ENCODE results near the gene COL23A1.

The COL23A1 gene

DNA sequence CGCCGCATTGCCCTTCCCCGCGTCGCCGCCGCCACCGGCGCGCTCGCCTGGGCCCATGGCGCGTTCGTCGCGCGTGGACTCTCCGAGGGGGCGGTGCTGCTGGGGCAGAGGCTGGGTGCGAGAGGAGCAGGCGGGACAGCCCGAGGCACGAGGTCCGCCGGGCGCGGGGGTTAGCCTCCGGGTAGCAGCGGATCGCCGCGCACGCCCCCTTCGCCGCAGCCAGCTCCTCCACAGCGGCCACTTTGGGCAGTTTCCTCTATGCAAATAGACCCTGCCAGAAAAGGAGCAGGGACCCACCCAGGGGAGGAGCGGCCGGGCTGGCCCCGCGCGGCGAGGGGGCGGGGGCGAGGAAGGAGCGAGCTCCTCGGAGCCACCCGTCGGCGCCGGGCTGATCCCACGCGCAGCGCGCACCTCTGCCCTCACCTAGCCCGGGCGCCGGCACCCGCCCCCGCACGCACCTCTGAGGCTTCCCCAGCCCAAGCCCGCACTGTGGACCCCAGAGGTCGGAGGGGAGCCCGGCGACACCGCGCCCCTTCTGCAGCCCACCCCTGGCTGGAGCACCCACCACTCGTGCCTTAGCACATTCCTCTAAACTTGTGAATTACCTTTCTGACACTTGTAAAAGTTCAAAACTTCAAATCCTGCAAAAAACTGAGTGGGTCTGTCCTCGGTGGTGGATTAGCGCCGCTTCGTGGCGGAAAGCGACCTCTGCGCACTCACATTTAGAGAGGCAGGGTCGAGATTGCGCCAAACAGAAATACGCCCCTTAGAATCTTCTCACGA, at the start of gene COL23A1:
Gene COL23A1 (minus strand): TSS at position 253 of the 783 bp plus-strand sequence.
- Histone ChIP-seq H3K4me1 (ENCODE audit: low read length) (no peaks in the 10 kb centered on the region), H3K79me2 (ENCODE audit: low read length) (no peaks in the 10 kb centered on the region), H4K20me1 (ENCODE audit: insufficient read depth, low read length) (no peaks in the 10 kb centered on the region), H3K9me2 (replicated peaks; ENCODE audit: insufficient read depth, low read length) (no peaks in the 10 kb centered on the region), H2AFZ (ENCODE audit: low read length) (no peak within 1 kb of the TSS), H3K27me3 (replicated peaks; ENCODE audit: insufficient read depth, low read length) (peaks cover 4% of the 10 kb centered on the region; the same call in 1 of the 2 replicates), H3K4me3 (ENCODE audit: low read length) (no peak within 1 kb of the TSS), H3K9me3 (replicated peaks; ENCODE audit: insufficient read depth, low read length) (no peaks in the 10 kb centered on the region), H3K9ac (ENCODE audit: low read length) (no peak within 1 kb of the TSS), H3K27ac (ENCODE audit: low read length) (no peak within 1 kb of the TSS), H3K4me2 (ENCODE audit: low read depth, low read length) (no peak within 1 kb of the TSS), H3K36me3 (replicated peaks; ENCODE audit: insufficient read depth, low read length) (no peaks in the 10 kb centered on the region; the same call in 1 of the 2 replicates), H3F3A (ENCODE audit: insufficient read depth, low read length) (no peaks in the 10 kb centered on the region)
- TF ChIP-seq, protein P1, sequence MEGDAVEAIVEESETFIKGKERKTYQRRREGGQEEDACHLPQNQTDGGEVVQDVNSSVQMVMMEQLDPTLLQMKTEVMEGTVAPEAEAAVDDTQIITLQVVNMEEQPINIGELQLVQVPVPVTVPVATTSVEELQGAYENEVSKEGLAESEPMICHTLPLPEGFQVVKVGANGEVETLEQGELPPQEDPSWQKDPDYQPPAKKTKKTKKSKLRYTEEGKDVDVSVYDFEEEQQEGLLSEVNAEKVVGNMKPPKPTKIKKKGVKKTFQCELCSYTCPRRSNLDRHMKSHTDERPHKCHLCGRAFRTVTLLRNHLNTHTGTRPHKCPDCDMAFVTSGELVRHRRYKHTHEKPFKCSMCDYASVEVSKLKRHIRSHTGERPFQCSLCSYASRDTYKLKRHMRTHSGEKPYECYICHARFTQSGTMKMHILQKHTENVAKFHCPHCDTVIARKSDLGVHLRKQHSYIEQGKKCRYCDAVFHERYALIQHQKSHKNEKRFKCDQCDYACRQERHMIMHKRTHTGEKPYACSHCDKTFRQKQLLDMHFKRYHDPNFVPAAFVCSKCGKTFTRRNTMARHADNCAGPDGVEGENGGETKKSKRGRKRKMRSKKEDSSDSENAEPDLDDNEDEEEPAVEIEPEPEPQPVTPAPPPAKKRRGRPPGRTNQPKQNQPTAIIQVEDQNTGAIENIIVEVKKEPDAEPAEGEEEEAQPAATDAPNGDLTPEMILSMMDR (IDR thresholded peaks at IDR 0.05; ENCODE audit: low read length) = no peak
- TF ChIP-seq EZH2 (optimal IDR thresholded peaks at IDR 0.05; ENCODE audit: low read depth, low read length) (no peak), EZH2phosphoT487 (IDR thresholded peaks at IDR 0.05; ENCODE audit: low read length) (no peak)
- no peak for DNase-seq

DNA sequence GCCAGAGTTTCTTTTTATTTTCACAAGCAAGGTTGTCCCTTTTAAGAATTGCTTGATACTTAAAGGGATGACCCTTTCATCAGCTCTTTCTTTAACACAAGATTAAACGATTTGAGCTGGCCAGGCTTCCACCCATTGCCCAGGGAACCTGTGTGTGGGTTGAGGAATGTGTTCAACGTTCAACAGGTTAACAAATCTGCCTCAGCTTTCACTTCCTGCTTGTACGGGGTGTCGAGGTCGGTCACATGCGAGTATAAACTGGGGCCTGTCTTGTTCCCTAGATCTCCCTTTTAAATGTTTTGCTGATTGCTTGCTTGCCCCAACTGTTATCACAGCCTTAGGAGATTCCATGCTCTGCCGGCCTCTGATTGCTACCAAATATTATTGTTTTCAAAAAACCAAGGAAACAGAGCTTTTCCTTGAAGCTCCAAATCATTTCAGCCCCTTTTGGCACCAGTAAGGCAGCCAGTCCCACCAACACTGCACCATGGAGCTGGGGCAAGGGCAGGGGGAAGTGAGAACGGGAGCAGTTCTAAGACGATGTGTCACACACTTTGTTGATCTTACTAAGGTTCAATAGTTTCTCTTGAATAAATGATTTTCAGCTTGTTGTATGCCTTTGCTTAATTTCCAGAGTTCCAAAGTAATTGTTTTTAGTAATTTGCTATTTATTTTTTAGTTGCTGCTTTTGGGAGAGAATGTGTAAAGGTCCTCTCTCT, 47.3 kb upstream of the COL23A1 start:
- Histone ChIP-seq H3K36me3 (replicated peaks; ENCODE audit: insufficient read depth, low read length) (no peaks in the 10 kb centered on the region), H3K27me3 (replicated peaks; ENCODE audit: insufficient read depth, low read length) (peaks cover 17% of the 10 kb centered on the region), H3K4me2 (ENCODE audit: low read depth, low read length) (no peak overlapping the region), H3K79me2 (ENCODE audit: low read length) (no peaks in the 10 kb centered on the region), H3K9me2 (replicated peaks; ENCODE audit: insufficient read depth, low read length) (no peaks in the 10 kb centered on the region), H3K9me3 (replicated peaks; ENCODE audit: insufficient read depth, low read length) (no peaks in the 10 kb centered on the region), H3F3A (ENCODE audit: insufficient read depth, low read length) (no peaks in the 10 kb centered on the region), H3K4me3 (ENCODE audit: low read length) (no peak overlapping the region), H2AFZ (ENCODE audit: low read length) (no peak overlapping the region), H3K9ac (ENCODE audit: low read length) (no peak overlapping the region), H3K4me1 (ENCODE audit: low read length) (no peaks in the 10 kb centered on the region), H4K20me1 (ENCODE audit: insufficient read depth, low read length) (no peaks in the 10 kb centered on the region), H3K27ac (ENCODE audit: low read length) (no peak overlapping the region)
- TF ChIP-seq EZH2 (optimal IDR thresholded peaks at IDR 0.05; ENCODE audit: low read depth, low read length) (no peak), EZH2phosphoT487 (IDR thresholded peaks at IDR 0.05; ENCODE audit: low read length) (no peak)
- TF ChIP-seq, protein P1 (IDR thresholded peaks at IDR 0.05; ENCODE audit: low read length) = no peak
- DNase-seq = no peak

DNA sequence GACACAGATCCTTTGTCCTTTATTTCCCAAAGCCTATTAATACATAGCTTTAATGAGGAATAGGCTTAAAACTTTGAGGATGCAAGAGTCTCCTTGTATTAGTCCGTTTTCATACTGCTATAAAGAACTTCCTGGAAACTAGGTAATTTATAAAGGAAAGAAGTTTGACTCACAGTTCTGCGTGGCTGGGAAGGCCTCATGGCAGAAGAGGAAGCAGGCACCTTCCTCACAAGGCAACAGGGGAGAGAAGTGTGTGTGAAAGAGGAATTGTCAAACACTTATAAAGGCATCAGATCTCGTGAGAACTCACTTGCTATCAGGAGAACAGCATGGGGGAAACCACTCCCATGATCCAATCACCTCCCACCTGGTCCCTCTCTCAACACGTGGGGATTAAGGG, 42.1 kb upstream of the COL23A1 start:
- Histone ChIP-seq H3K79me2 (ENCODE audit: low read length) (no peaks in the 10 kb centered on the region), H3K9ac (ENCODE audit: low read length) (no peak overlapping the region), H2AFZ (ENCODE audit: low read length) (no peak overlapping the region), H3K27me3 (replicated peaks; ENCODE audit: insufficient read depth, low read length) (peaks cover 9% of the 10 kb centered on the region; the same call in 1 of the 2 replicates), H3K9me2 (replicated peaks; ENCODE audit: insufficient read depth, low read length) (no peaks in the 10 kb centered on the region), H3K27ac (ENCODE audit: low read length) (no peak overlapping the region), H3F3A (ENCODE audit: insufficient read depth, low read length) (no peaks in the 10 kb centered on the region), H4K20me1 (ENCODE audit: insufficient read depth, low read length) (no peaks in the 10 kb centered on the region), H3K4me1 (ENCODE audit: low read length) (no peaks in the 10 kb centered on the region), H3K4me3 (ENCODE audit: low read length) (no peak overlapping the region), H3K36me3 (replicated peaks; ENCODE audit: insufficient read depth, low read length) (no peaks in the 10 kb centered on the region), H3K4me2 (ENCODE audit: low read depth, low read length) (no peak overlapping the region), H3K9me3 (replicated peaks; ENCODE audit: insufficient read depth, low read length) (no peaks in the 10 kb centered on the region)
- no peak for DNase-seq
- TF ChIP-seq EZH2phosphoT487 (IDR thresholded peaks at IDR 0.05; ENCODE audit: low read length) (no peak), EZH2 (optimal IDR thresholded peaks at IDR 0.05; ENCODE audit: low read depth, low read length) (no peak)
- TF ChIP-seq, protein P1 (IDR thresholded peaks at IDR 0.05; ENCODE audit: low read length) = no peak

Data from MM.1S (cell line).